GM12873 (cell line): ENCODE results near the gene WDR37.

Source experiments
- TF ChIP-seq, protein P1 (sequence below): IDR thresholded peaks from 2 replicates; pipeline ENCODE4 v1.5.1; 2012; ENCODE audit warnings: low read depth, mild to moderate bottlenecking, moderate library complexity, low read length, control low read depth; ENCODE audit not compliant: insufficient read depth; ENCODE audit errors: missing control alignments

The WDR37 gene

DNA sequence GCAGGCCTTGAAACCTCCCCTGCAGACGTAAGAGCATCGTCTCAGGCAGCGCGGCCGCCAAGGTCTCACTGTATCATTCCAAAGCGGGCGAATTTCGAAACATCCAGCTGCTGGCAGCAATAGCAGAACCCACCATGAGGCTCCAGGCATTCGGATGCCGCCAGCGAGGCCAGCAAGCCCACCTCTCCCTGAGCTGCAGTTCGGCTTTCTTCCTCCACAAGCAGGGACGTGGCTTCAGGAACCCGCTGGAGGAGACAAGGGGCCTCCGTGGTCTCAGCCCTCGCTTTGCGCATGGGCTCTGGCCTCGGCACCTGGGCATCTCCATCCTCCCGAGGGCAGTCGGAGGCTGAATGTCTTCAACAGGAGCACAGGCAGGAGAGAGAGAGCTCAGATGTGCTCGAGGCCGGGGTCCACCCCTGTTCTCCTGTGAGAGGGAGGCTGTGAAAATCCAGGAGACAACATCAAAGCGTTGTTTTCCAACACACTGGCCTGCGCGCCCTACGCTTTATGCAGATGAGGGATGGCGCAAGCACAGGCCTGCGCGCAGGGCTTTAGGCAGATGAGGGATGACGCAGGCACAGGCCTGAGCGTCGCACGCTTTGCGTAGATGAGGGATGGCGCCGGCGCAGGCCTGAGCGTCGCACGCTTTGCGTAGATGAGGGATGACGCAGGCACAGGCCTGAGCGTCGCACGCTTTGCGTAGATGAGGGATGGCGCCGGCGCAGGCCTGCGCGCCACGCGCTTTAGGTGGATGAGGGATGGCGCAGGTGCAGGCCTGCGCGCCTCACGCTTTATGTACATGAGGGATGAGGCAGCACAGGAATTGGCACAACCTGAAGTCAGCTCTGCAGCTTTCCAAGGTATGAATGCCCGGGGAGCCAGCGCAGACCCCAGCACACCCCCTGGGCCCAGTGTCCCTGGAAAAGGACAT lies 103.2 kb downstream of the WDR37 start:
- TF ChIP-seq, protein P1, sequence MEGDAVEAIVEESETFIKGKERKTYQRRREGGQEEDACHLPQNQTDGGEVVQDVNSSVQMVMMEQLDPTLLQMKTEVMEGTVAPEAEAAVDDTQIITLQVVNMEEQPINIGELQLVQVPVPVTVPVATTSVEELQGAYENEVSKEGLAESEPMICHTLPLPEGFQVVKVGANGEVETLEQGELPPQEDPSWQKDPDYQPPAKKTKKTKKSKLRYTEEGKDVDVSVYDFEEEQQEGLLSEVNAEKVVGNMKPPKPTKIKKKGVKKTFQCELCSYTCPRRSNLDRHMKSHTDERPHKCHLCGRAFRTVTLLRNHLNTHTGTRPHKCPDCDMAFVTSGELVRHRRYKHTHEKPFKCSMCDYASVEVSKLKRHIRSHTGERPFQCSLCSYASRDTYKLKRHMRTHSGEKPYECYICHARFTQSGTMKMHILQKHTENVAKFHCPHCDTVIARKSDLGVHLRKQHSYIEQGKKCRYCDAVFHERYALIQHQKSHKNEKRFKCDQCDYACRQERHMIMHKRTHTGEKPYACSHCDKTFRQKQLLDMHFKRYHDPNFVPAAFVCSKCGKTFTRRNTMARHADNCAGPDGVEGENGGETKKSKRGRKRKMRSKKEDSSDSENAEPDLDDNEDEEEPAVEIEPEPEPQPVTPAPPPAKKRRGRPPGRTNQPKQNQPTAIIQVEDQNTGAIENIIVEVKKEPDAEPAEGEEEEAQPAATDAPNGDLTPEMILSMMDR: no peak

DNA sequence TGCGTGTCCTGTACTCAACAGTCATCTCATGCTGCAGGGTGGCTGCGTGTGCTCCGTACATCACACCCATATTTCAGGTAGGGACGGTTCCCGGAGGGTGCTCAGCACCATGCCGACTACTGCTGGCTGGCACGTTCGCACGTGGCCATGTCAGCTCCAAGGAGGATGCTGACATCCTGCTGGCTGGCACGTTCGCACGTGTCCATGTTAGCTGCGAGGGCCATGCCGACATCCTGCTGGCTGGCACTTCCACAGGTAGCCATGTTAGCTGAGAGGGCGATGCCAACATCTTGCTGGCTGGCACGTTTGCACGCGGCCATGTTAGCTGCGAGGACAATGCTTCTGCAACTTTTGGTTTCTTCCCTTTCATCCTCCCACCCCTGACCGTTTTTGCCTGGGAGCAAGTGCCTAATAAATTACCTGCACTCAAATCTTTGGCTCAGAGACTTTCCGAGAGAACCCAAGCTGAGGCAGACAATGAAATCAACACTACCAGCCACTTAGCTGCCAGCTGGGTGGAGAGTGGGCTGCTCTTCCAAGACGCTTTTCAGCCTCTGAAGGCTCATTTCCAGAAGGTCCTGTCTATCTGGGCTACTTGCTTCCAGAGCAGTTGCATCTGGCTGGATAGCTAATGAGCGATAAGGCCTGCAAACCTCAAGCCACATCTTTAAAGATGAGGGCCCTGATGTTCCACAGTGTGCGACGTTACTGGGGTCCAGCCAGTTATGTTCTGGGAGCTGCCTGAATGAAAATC lies 104.6 kb downstream of the WDR37 start:
- TF ChIP-seq, protein P1: no peak

GRCh38 chr10:1162481-1163203 lies 106.5 kb downstream of the WDR37 start:
- TF ChIP-seq, protein P1: no peak

DNA sequence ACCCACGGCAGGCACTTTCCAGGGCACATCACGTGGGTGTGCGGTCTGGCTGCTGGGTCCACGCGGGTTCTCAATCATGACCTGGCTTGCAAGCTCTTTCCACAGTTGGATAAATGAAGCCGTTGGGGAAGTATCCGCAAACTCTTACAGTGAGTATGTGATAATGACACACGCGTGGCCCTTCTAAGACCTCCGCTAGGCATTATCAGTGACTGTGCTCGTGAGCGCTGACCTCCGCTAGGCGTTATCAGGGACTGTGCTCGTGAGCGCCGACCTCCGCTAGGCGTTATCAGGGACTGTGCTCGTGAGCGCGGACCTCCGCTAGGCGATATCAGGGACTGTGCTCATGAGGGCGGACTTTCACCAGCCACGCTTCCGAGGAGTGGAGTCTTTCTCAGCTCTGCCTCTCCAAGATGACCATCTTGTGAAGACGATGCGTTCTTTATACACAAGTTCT lies 107.0 kb downstream of the WDR37 start:
- TF ChIP-seq, protein P1: no peak

- TF ChIP-seq, protein P1: no peak
These were observed 107.6 kb downstream of the WDR37 start for GRCh38 chr10:1163831-1164230.

DNA sequence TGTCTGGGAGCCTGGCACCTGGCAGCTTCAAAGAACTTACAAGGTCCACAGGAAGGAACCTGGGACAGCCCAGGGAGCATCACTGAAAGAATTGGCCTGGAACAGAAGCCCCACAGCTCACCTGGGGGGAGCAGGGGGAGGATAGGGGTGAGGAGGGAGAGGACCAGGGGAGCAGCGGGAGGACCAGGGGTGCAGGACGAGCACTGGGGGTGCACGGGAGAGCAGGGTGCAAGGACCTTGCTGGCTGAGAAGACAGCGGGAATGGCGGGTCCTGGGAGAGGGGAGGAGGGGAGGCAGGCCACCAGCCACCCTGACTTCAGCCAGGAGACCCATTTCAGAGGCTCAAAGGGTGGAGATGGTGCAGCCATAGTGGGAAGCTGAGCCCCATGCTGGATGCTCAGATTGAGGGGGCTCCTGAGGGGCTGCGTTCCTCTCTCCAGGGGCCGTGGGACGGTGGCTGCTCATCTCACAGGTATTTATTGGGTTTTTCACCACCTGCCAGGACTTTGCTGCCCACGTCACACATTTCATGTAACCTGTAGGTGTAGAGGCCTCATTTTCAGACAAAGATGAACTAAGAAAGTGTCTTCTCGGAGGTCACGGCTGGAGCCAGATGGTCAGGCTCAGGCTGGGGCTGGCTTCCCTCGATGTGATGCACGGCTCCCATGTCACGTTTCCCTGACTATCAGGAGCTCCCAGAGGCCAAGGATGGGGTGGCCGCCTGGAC lies 110.1 kb downstream of the WDR37 start:
- TF ChIP-seq, protein P1: no peak
